K562 (cell line): ENCODE results near the gene PPP1R3E. TPM values are rescaled to one million over a fixed set of nuclear protein-coding genes. Genes with fewer than 3 reads are reported as not detected.
A peak's percentile ranks its signal among the peaks of the same experiment; 100 is the strongest.

Source experiments
- ATAC-seq: fragments of 200-7000 bp; cut with Tn5 transposase; 3 replicates; pipeline ENCODE4 v1.9.1; 2020; ENCODE audit warnings: moderate library complexity
- BruUV-seq: library from RNA; stranded (reverse); fragments of 400-500 nt; replicated peaks from 2 replicates; lab custom pipeline; 2021; lab: Mats Ljungman, UMichigan
- CTCF ChIA-PET: fragments of 300-600 bp; formaldehyde crosslinking; extraction: SDS; loops from one replicate; lab custom pipeline; 2021; ENCODE audit warnings: low intra/inter-chr PET ratio; lab: Yijun Ruan, JAX
- POLR2A ChIA-PET: fragments of 300-600, 350-650 bp; sonication (Branson Sonifier 250); formaldehyde crosslinking; extraction: SDS; loops from one replicate; lab custom pipeline; 2021; ENCODE audit warnings: antibody characterized with exemption, inconsistent platforms; lab: Yijun Ruan, JAX
- DNase-seq, 4 experiments: peaks; one replicate each; pipeline versions ENCODE4 v3.0.0 to v3.0.0-alpha.2; 2011 to 2018; ENCODE audit warnings: low spot score in 3 of 4, mixed read lengths in 3 of 4; ENCODE audit errors: extremely low read depth in 1 of 4
- FAIRE-seq: peaks from 2 replicates; lab custom pipeline; 2011; peaks lifted over from hg19 to GRCh38; lab: Jason Lieb, UNC
- H2AFZ ChIP-seq: 2 replicates; pipeline ENCODE4 v1.6.0; 2011; ENCODE audit warnings: low read depth, low read length, control low read depth, inconsistent platforms
- H3K27ac ChIP-seq: fragments of 200-600 bp; 3 replicates; pipeline ENCODE4 v1.8.0; 2011; ENCODE audit warnings: low read depth, mild to moderate bottlenecking, control low read depth, inconsistent platforms, low read length, moderate library complexity, mixed read lengths; ENCODE audit errors: extremely low read depth
- H3K27me3 ChIP-seq, 2 experiments: fragments of 300-600 bp in 1 of 2; 2 replicates in 1 of 2; 3 replicates in 1 of 2; pipeline versions ENCODE4 v1.6.0 to v1.8.0; 2011; ENCODE audit warnings: inconsistent platforms in 2 of 2, low read length in 2 of 2, mild to moderate bottlenecking in 1 of 2, mixed read lengths in 1 of 2, moderate library complexity in 1 of 2; ENCODE audit not compliant: control insufficient read depth in 2 of 2, insufficient read depth in 2 of 2
- H3K36me3 ChIP-seq: fragments of 300-600 bp; 3 replicates; pipeline ENCODE4 v1.8.0; 2011; ENCODE audit warnings: mild to moderate bottlenecking, low read length, inconsistent platforms; ENCODE audit not compliant: control insufficient read depth, insufficient read depth
- H3K4me1 ChIP-seq, 2 experiments: fragments of 200-600 bp in 1 of 2; replicated peaks in 1 of 2; 2 replicates in 1 of 2; 3 replicates in 1 of 2; pipeline versions ENCODE4 v1.5.1 to v1.8.0; 2011; ENCODE audit warnings: inconsistent platforms in 2 of 2, low read length in 2 of 2, mild to moderate bottlenecking in 1 of 2, mixed read lengths in 1 of 2, moderate library complexity in 1 of 2; ENCODE audit not compliant: control insufficient read depth in 2 of 2, insufficient read depth in 2 of 2
- H3K4me2 ChIP-seq: 2 replicates; pipeline ENCODE4 v1.6.1; 2011; ENCODE audit warnings: low read length, control low read depth, inconsistent platforms, mixed read lengths; ENCODE audit not compliant: insufficient read depth
- H3K4me3 ChIP-seq: fragments of 200-600 bp; sonication (generic), shearing (Covaris generic); 2 replicates; pipeline ENCODE4 v1.5.1; 2016; ENCODE audit warnings: control low read depth, inconsistent platforms
- H3K79me2 ChIP-seq: fragments of 200-600 bp; 3 replicates; pipeline ENCODE4 v1.8.0; 2011; ENCODE audit warnings: low read length, inconsistent platforms; ENCODE audit not compliant: control insufficient read depth, insufficient read depth
- H3K9ac ChIP-seq, 2 experiments: 2 replicates each; pipeline versions ENCODE4 v1.6.0 to v1.6.1; 2011; ENCODE audit warnings: low read depth in 2 of 2, low read length in 2 of 2, control low read depth in 1 of 2, inconsistent platforms in 1 of 2, mild to moderate bottlenecking in 1 of 2, mixed read lengths in 1 of 2; ENCODE audit not compliant: insufficient read depth in 1 of 2
- H3K9me1 ChIP-seq: one replicate; pipeline ENCODE4 v1.6.0; 2011; ENCODE audit warnings: inconsistent platforms, mild to moderate bottlenecking, low read length, moderate library complexity; ENCODE audit not compliant: control insufficient read depth, insufficient read depth
- H3K9me3 ChIP-seq: replicated peaks from 2 replicates; pipeline ENCODE4 v1.5.1; 2011; ENCODE audit warnings: low read depth, low read length, inconsistent platforms; ENCODE audit not compliant: control insufficient read depth, insufficient read depth
- H4K20me1 ChIP-seq: replicated peaks from 2 replicates; pipeline ENCODE4 v1.6.1; 2011; ENCODE audit warnings: low read length, inconsistent platforms, mixed read lengths; ENCODE audit not compliant: control insufficient read depth, insufficient read depth
- ARID3A ChIP-seq: IDR thresholded peaks from 2 replicates; pipeline ENCODE4 v1.6.1; 2012; ENCODE audit warnings: low read depth, low read length, improper control_type of control experiment, borderline replicate concordance
- BCL6 ChIP-seq: fragments of 250-450 bp; sonication (Bioruptor Pico); IDR thresholded peaks from 2 replicates; pipeline ENCODE4 v1.4.0; 2020
- CHD1 ChIP-seq: fragments of 200-600 bp; sonication (generic); IDR thresholded peaks from one replicate; pipeline ENCODE4 v1.6.1; 2012; ENCODE audit warnings: mild to moderate bottlenecking, moderate library complexity, low read length, inconsistent platforms
- E2F1 ChIP-seq: sonication (generic); formaldehyde crosslinking; IDR thresholded peaks from 2 replicates; pipeline ENCODE4 v1.8.1; 2023; ENCODE audit warnings: mild to moderate bottlenecking, missing genetic modification reagents, moderate library complexity
- GTF2E2 ChIP-seq: fragments of 200-800 bp; sonication (Bioruptor generic); IDR thresholded peaks from 2 replicates; pipeline ENCODE4 v1.6.1; 2016; ENCODE audit warnings: missing genetic modification characterization, missing compliant biosample characterization
- HMGN3 ChIP-seq: IDR thresholded peaks from 2 replicates; pipeline ENCODE4 v1.6.1; 2011; ENCODE audit warnings: borderline replicate concordance, low read depth, mild to moderate bottlenecking, mixed read lengths, low read length; ENCODE audit not compliant: insufficient read length; ENCODE audit errors: extremely low read depth
- KHSRP ChIP-seq: fragments of 450-650 bp; IDR thresholded peaks from 2 replicates; pipeline ENCODE4 v1.6.1; 2017
- MEF2A ChIP-seq: IDR thresholded peaks from 2 replicates; pipeline ENCODE4 v1.6.1; 2011; ENCODE audit warnings: low read depth, mild to moderate bottlenecking, low read length, moderate library complexity; ENCODE audit not compliant: control insufficient read depth
- MXI1 ChIP-seq: IDR thresholded peaks from 2 replicates; pipeline ENCODE4 v1.6.1; 2011; ENCODE audit warnings: low read depth, mild to moderate bottlenecking, improper control_type of control experiment, low read length
- NR4A1 ChIP-seq, 2 experiments: fragments of 250-450 bp in 1 of 2; fragments of 450-650 bp in 1 of 2; sonication (Bioruptor Pico) in 1 of 2; IDR thresholded peaks; 2 replicates each; pipeline versions ENCODE4 v1.4.0 to v1.6.1; 2016 to 2020; ENCODE audit warnings: mild to moderate bottlenecking in 2 of 2, missing compliant biosample characterization in 1 of 2, missing genetic modification characterization in 1 of 2, moderate library complexity in 1 of 2
- SIN3A ChIP-seq, 2 experiments: fragments of 150-350 bp in 1 of 2; IDR thresholded peaks; 2 replicates each; pipeline ENCODE4 v1.6.1; 2011 to 2016; ENCODE audit warnings: borderline replicate concordance in 2 of 2, low read depth in 2 of 2, low read length in 2 of 2, mild to moderate bottlenecking in 2 of 2, moderate library complexity in 2 of 2; ENCODE audit not compliant: control insufficient read depth in 1 of 2
- SMAD1 ChIP-seq: fragments of 150-350 bp; IDR thresholded peaks from 2 replicates; pipeline ENCODE4 v1.6.1; 2014; ENCODE audit warnings: low read length, low read depth; ENCODE audit not compliant: partially characterized antibody
- TBP ChIP-seq: optimal IDR thresholded peaks from 2 replicates; pipeline ENCODE3; 2011; ENCODE audit warnings: low read depth, low read length, improper control_type of control experiment
- XRCC3 ChIP-seq: fragments of 450-650 bp; IDR thresholded peaks from 2 replicates; pipeline ENCODE4 v1.6.1; 2017; ENCODE audit warnings: mild to moderate bottlenecking, moderate library complexity
- ZC3H11A ChIP-seq: IDR thresholded peaks from 2 replicates; pipeline ENCODE4 v1.6.1; 2012; ENCODE audit warnings: low read depth, low read length, improper control_type of control experiment
- ZFPM2 ChIP-seq: fragments of 250-450 bp; sonication (Bioruptor Pico); IDR thresholded peaks from 2 replicates; pipeline ENCODE4 v1.5.1; 2022; ENCODE audit warnings: mild to moderate bottlenecking
- ZNF436 ChIP-seq: fragments of 250-450, 450-650 bp; sonication (Bioruptor Pico); formaldehyde crosslinking; IDR thresholded peaks from 2 replicates; pipeline ENCODE4 v1.7.0; 2020; ENCODE audit warnings: mild to moderate bottlenecking
- WGBS: fragments of 100-300 bp; shearing (Covaris generic); methylation state at CpG from one replicate; pipeline ENCODE4 v1.1.6; 2016; ENCODE audit warnings: low coverage, mixed read lengths; ENCODE audit not compliant: insufficient coverage; ENCODE audit errors: missing lambda C conversion rate; 5-methylcytosine and 5-hydroxymethylcytosine counted together
- in situ Hi-C: fragments of 300-500 bp; cut with MboI; formaldehyde crosslinking; loops from 4 replicates; pipeline ENCODE4 v1.15.0; 2018; ENCODE audit warnings: inconsistent platforms, mixed read lengths
- intact Hi-C: fragments of 100-400 bp; cut with micrococcal nuclease; formaldehyde crosslinking; loops from 2 replicates; pipeline ENCODE4 v1.14.2; 2022
- polyA plus RNA-seq, 8 experiments: library from polyadenylated mRNA; depleted of rRNA in 4 of 8; stranded (reverse) in 5 of 8; unstranded in 3 of 8; fragments of >200 nt; fragmentation: Nextera tagmentation in 2 of 8; fragmentation: Illumina TruSeq in 1 of 8; extraction: Ambion mirVana in 2 of 8; extraction: Trizol in 1 of 8; gene quantifications; 2 replicates each; pipeline versions ENCODE4 v1.2.1 to v1.2.3, GENCODE V29; 2011 to 2014; ENCODE audit warnings: inconsistent platforms in 1 of 8, missing spikeins in 1 of 8
- total RNA-seq, 7 experiments: library from RNA; depleted of rRNA in 6 of 7; stranded (reverse); fragments of >200 nt in 6 of 7; fragmentation: Illumina TruSeq in 2 of 7; extraction: Trizol in 2 of 7; gene quantifications; 2 replicates each; pipeline versions ENCODE4 v1.2.1 to v1.2.3, GENCODE V29; 2011 to 2021; ENCODE audit warnings: low replicate concordance in 1 of 7

PPP1R3E gene
- total and polyA plus RNA-seq, 9 of the 15 experiments (the other 6 are each of a cell fraction or from before 2014, with no cell fraction given) = 3.2 to 18.4 (median 7.6) TPM

- Histone ChIP-seq H3K36me3 (peaks cover 26% of the 10 kb centered on the region), H3K4me2 (peak overlapping the region; percentile 97), H3K4me1 (peaks cover 8 to 31% of the 10 kb centered on the region in 2 experiments; a peak in 4 of 5 replicates), H3K9me1 (no peaks in the 10 kb centered on the region), H3K27ac (peak overlapping the region; percentile 94), H3K4me3 (peak overlapping the region; percentile 92), H3K9ac (peak overlapping the region; percentile 89 to 92), H4K20me1 (no peaks in the 10 kb centered on the region), H3K27me3 (no peaks in the 10 kb centered on the region), H3K9me3 (no peaks in the 10 kb centered on the region), H2AFZ (peak overlapping the region; percentile 51), H3K79me2 (peaks cover 65% of the 10 kb centered on the region)
- in situ Hi-C loops (no loop called here), intact Hi-C loops (no loop called here)
- DNase-seq (no peak), FAIRE-seq (peak; percentile 51), ATAC-seq (peak; percentile 0)
- WGBS = 3% methylated on average over 9 of the region's 9 CpGs
- ChIA-PET CTCF (no interaction called here), POLR2A (interaction anchor here (1.0 to 2.5 kb wide), 3 partner anchors 8 to 190 kb away, joined by 3 to 12 read pairs (median 6); partner anchors contain the start of genes ACIN1, C14orf119 and PABPN1)
- TSS peak; percentile 51 for BruUV-seq
- TF ChIP-seq HMGN3 = no peak
- TF ChIP-seq MEF2A = no peak
- TF ChIP-seq E2F1 (CRISPR knock-in tag) = no peak
- no peak for TF ChIP-seq BCL6 (CRISPR knock-in tag)
- TF ChIP-seq ZNF436 = no peak
- TF ChIP-seq TBP = peak; percentile 14
- no peak for TF ChIP-seq SMAD1
- TF ChIP-seq SIN3A (IDR thresholded peaks at IDR 0.05; ENCODE audit: borderline replicate concordance in 2 of 2, control insufficient read depth in 1 of 2, low read depth in 2 of 2, low read length in 2 of 2) = no peak
- 0 out of 2 replicates have a peak, but pooled peaks have one; percentile 6 for TF ChIP-seq MXI1
- no peak for TF ChIP-seq XRCC3
- peak; percentile 55 for TF ChIP-seq CHD1
- TF ChIP-seq KHSRP = no peak
- no peak for TF ChIP-seq ZC3H11A
- TF ChIP-seq GTF2E2 (tag) = 0 out of 2 replicates have a peak, but pooled peaks have one; percentile 66
- TF ChIP-seq NR4A1 (CRISPR knock-in tag; IDR thresholded peaks at IDR 0.05) = no peak
- TF ChIP-seq NR4A1 (tag; IDR thresholded peaks at IDR 0.05) = no peak
- TF ChIP-seq ZFPM2 = no peak
- no peak for TF ChIP-seq ARID3A
Measured at GRCh38 chr14:23284654-23285529, 17.8 kb downstream of the PPP1R3E start.
